GM19025 (cell line): ENCODE data around the gene NPHP1.
"Not testable (repeated sequence)": the region's sequence is repeated elsewhere in the genome, so short reads cannot be mapped to it uniquely, and the experiment has no call there.

Experiments
- ATAC-seq: cut with Tn5 transposase; IDR thresholded peaks from one replicate; pipeline ENCODE4 v1.9.1; 2021; ENCODE audit warnings: mild to moderate bottlenecking, low read depth, moderate library complexity; ENCODE audit not compliant: unreplicated experiment

NPHP1 gene

GRCh38 chr2:110105608-110106467, 99.0 kb downstream of the NPHP1 start:
- no peak for ATAC-seq

- ATAC-seq = no peak
Measured at GRCh38 chr2:110105183-110105582, 99.6 kb downstream of the NPHP1 start.

DNA sequence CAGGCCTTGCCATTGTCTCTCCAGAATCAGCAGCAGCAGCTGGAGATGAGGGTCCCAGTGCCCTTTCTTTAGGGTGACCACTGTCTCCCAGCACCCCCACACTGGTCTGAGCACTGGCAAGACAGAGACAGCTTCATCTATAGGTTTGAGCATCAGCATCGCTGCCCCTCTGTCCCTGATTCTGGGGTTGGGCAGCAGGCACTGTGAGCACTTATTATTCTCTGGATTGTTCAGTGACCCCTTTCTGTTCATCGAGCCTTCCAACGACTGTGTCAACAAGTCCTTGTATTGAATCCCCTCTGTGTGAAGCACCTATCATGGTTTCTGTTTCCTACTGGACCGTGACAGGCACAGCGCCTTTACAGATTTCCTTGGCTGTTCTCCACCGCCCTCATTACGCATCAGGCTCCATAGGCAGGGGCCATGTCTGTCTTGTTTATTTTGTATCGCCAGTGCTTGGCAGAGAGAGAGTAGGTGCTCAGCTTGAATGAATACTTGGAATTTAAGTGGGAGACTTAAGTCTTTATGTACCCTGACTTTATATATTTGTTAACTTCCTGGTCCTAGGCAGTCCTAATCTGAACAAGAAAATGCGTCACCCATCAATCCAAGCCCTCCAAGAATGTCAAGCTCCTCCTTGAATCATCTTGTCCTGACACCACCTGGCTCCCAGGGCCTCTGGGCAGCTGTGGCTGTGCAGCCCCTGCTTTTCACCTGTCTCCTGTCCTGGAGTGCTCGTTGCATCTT, 100.6 kb downstream of the NPHP1 start:
- ATAC-seq = no peak

- ATAC-seq = no peak
Measured at GRCh38 chr2:110103061-110103961, 101.5 kb downstream of the NPHP1 start.

DNA sequence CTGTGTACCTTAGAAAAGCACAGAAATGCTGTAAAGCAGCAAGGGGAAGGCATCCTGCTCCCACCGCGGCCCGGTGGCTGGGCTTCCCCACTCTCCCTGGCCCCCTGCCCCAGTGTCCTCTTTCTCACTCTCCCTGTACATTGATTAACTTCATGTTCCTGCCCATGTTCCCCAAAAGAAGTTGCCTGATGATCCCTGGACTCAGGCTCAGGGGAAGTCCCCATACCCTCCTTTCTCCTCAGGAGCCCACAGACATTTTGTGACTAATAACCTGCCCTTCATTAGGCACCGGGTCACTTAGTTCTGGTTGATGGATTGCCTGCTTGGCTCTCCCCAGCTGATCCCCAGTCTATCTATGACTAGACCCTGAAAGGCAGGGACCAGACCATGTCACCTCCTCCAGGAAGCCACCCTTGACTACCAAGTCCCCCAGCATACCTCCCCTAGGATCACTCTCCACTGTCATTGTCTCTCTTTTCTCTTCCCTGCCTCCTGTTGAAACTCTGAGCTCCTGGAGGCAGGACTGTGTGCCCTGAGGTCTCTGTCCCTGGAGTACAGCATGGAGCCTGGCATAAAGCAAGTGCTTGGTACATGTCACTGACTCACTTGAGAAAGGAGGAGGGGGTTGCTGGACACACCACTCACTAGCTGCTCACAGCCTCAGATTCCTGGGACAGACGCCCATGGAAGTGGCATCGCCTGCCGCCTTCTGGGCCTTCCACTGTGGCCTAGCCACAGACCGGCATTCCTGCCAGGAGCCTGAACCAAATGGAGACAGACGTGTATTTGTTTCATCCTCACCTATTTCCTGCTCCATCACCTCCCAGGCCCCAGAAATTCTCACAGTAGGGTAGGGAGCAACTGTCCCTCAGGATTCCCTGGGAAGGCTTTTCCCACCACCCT, 102.7 kb downstream of the NPHP1 start:
- no peak for ATAC-seq

- ATAC-seq = no peak
Measured at GRCh38 chr2:110101280-110101844, 103.5 kb downstream of the NPHP1 start.

- ATAC-seq = not testable (repeated sequence)
Measured at GRCh38 chr2:110100880-110101279, 103.9 kb downstream of the NPHP1 start.

GRCh38 chr2:110100480-110100879, 104.3 kb downstream of the NPHP1 start:
- no peak for ATAC-seq

- ATAC-seq = no peak
Measured at GRCh38 chr2:110099471-110100225, 105.2 kb downstream of the NPHP1 start.

DNA sequence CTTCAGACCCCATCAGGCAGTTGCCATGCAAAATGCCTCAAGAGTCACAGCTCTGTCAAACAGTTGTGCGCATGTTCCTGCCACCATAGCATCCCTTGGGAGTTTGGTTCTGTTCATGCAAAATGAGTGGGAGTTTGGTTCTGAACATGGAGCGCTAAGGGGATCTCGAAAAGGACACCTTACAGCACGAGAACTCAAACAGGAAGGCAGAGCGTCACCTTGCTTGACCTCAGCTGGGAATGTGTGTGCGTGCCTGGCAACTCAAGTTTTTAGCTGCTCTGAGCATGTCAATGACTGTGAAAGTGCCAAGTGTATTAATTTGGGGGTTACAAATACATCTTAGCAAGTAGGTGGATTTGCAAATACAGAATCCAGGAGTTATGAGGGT, 105.8 kb downstream of the NPHP1 start:
- ATAC-seq = no peak

- no peak for ATAC-seq
Measured at GRCh38 chr2:110097506-110098220, 107.2 kb downstream of the NPHP1 start.

- no peak for ATAC-seq
Measured at GRCh38 chr2:110095994-110096633, 108.7 kb downstream of the NPHP1 start.

- not testable (repeated sequence) for ATAC-seq
Measured at GRCh38 chr2:110094884-110095534, 109.8 kb downstream of the NPHP1 start.

DNA sequence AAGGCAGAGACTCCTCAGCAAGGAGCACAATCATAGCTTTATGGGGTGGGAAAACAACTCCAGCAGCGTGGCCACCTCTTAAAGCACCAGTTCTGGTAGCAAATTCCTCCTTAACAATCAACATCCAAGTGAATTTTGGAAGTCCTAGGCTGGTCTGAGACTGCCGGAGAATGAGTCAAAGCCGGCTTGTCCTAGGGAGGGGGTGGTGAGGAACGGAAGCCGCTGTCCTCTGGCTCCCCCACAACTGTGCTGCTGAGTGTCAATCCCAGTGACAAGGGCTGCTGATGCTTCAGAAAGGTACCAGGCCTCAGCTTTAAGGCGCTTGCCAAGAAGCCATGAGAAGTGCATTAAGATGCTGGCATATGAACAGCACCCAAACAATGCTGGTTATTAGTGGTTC, 110.9 kb downstream of the NPHP1 start:
- ATAC-seq = not testable (repeated sequence)

- not testable (repeated sequence) for ATAC-seq
Measured at GRCh38 chr2:110090164-110090563, 114.6 kb downstream of the NPHP1 start.

GRCh38 chr2:110083757-110084156, 121.1 kb downstream of the NPHP1 start:
- ATAC-seq = not testable (repeated sequence)

GRCh38 chr2:110083162-110083561, 121.7 kb downstream of the NPHP1 start:
- ATAC-seq = not testable (repeated sequence)
